DND-41 (cell line): Measurements from ENCODE around the gene ITFG1.

Experiments
- ATAC-seq: fragments of 200-7000 bp; cut with Tn5 transposase; 3 replicates; pipeline ENCODE4 v1.9.1; 2021; ENCODE audit warnings: low read depth; ENCODE audit not compliant: insufficient read depth
- DNase-seq: peaks from one replicate; pipeline ENCODE4 v3.0.0-alpha.2; 2020
- H2AFZ ChIP-seq: 2 replicates; pipeline ENCODE4 v1.6.0; 2012; ENCODE audit warnings: low read depth, low read length
- H3K27ac ChIP-seq: 2 replicates; pipeline ENCODE4 v1.5.1; 2012; ENCODE audit warnings: low read length, inconsistent platforms
- H3K27me3 ChIP-seq: fragments of 200-600 bp; sonication (generic); 2 replicates; pipeline ENCODE4 v1.6.0; 2012; ENCODE audit warnings: low read length, mild to moderate bottlenecking, inconsistent platforms; ENCODE audit not compliant: insufficient read depth, poor library complexity
- H3K36me3 ChIP-seq: 2 replicates; pipeline ENCODE4 v1.5.1; 2012; ENCODE audit warnings: low read length, inconsistent platforms; ENCODE audit not compliant: insufficient read depth
- H3K4me1 ChIP-seq: 2 replicates; pipeline ENCODE4 v1.5.1; 2012; ENCODE audit warnings: mild to moderate bottlenecking, low read length; ENCODE audit not compliant: insufficient read depth
- H3K4me2 ChIP-seq: 2 replicates; pipeline ENCODE4 v1.6.0; 2012; ENCODE audit warnings: mild to moderate bottlenecking, moderate library complexity, low read length, inconsistent platforms; ENCODE audit not compliant: insufficient read depth
- H3K4me3 ChIP-seq, 2 experiments: fragments of 200-600 bp in 1 of 2; shearing (Covaris generic) in 1 of 2; 2 replicates each; pipeline ENCODE4 v1.5.1; 2012 to 2016; ENCODE audit warnings: inconsistent platforms in 2 of 2, low read length in 2 of 2, mild to moderate bottlenecking in 2 of 2, low read depth in 1 of 2, moderate library complexity in 1 of 2
- H3K79me2 ChIP-seq: 2 replicates; pipeline ENCODE4 v1.6.0; 2012; ENCODE audit warnings: low read length, inconsistent platforms; ENCODE audit not compliant: insufficient read depth
- H3K9ac ChIP-seq: 2 replicates; pipeline ENCODE4 v1.6.0; 2012; ENCODE audit warnings: low read depth, mild to moderate bottlenecking, inconsistent platforms, low read length, moderate library complexity
- H3K9me3 ChIP-seq: 2 replicates; pipeline ENCODE4 v1.5.1; 2012; ENCODE audit warnings: low read length, moderate library complexity, mild to moderate bottlenecking, inconsistent platforms; ENCODE audit not compliant: insufficient read depth, severe bottlenecking
- H4K20me1 ChIP-seq: 2 replicates; pipeline ENCODE4 v1.6.0; 2012; ENCODE audit warnings: low read length; ENCODE audit not compliant: insufficient read depth
- EZH2 ChIP-seq: IDR thresholded peaks from 3 replicates; pipeline ENCODE4 v1.6.1; 2012; ENCODE audit warnings: borderline replicate concordance, low read depth, mild to moderate bottlenecking, moderate library complexity, low read length, inconsistent platforms; ENCODE audit not compliant: severe bottlenecking
- TF ChIP-seq, protein P1 (sequence below): IDR thresholded peaks from 2 replicates; pipeline ENCODE4 v1.5.1; 2012; ENCODE audit warnings: borderline replicate concordance, low read length, moderate library complexity, mild to moderate bottlenecking; ENCODE audit not compliant: poor library complexity, severe bottlenecking; ENCODE audit errors: extremely low read depth

The ITFG1 gene

DNA sequence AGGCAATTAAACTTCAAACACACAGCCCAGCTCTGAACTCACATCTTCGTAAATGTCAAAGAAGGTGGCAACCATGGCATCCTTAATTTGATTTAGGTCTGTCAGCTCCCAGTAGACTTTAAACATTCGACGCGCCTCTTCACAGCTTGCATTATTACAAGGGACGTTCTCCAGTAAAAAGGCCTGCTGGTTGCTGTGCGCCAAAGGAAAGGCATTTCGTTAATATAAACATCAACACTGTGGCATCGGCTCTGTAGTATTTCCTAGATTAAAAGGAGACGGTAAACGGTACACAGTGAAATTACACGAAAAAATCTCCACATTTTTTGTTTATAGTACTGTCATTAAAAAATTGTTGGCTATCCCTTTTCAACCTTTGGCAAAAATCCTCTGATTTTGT lies 200.4 kb downstream of the ITFG1 start:
- no peak for ATAC-seq

DNA sequence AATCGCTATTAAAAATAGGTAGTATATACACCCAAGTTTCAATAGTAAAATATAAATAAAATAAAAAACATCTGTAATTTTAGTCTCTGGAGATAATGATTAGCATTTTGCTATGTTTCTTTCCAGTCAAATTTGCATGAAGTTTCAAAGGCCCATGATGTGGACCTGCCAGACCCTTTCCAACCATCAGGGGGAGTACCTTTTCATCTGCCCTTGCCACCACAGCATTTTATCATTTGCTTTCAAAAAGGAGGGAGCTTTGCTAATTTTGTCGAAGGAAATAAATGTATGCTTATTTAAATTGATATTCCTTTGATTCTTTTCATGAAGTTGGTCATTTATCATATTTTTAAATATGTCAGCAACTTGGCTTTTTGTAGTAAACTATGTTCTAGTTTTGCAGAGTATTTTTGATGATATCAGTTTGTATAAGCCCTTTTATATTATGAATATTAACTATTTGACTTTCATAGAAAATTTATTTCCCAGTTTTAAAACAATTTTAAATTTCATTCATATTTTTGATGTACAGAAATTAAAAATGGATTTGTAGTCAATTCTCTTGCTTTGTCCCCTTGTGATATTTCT lies 201.9 kb downstream of the ITFG1 start:
- TF ChIP-seq, protein P1, sequence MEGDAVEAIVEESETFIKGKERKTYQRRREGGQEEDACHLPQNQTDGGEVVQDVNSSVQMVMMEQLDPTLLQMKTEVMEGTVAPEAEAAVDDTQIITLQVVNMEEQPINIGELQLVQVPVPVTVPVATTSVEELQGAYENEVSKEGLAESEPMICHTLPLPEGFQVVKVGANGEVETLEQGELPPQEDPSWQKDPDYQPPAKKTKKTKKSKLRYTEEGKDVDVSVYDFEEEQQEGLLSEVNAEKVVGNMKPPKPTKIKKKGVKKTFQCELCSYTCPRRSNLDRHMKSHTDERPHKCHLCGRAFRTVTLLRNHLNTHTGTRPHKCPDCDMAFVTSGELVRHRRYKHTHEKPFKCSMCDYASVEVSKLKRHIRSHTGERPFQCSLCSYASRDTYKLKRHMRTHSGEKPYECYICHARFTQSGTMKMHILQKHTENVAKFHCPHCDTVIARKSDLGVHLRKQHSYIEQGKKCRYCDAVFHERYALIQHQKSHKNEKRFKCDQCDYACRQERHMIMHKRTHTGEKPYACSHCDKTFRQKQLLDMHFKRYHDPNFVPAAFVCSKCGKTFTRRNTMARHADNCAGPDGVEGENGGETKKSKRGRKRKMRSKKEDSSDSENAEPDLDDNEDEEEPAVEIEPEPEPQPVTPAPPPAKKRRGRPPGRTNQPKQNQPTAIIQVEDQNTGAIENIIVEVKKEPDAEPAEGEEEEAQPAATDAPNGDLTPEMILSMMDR, result peak; percentile 63
- TF ChIP-seq EZH2, result no peak
- Histone ChIP-seq H3K27ac (no peak overlapping the region), H3K27me3 (no peaks in the 10 kb centered on the region), H2AFZ (no peak overlapping the region), H3K9ac (no peak overlapping the region), H4K20me1 (no peaks in the 10 kb centered on the region; the same call in 1 of the 2 replicates), H3K79me2 (no peaks in the 10 kb centered on the region), H3K4me1 (no peaks in the 10 kb centered on the region), H3K4me2 (no peak overlapping the region), H3K9me3 (no peaks in the 10 kb centered on the region), H3K4me3 (no peak overlapping the region), H3K36me3 (peaks cover 22% of the 10 kb centered on the region)
- peak; percentile 18 for DNase-seq
- ATAC-seq, result peak; percentile 56; the same call in 2 of the 3 replicates

More for the DNA sequence above, 200.4 kb downstream of the ITFG1 start:
- H3K9ac ChIP-seq, result no peak overlapping the region
- H2AFZ ChIP-seq, result no peak overlapping the region
- no peaks in the 10 kb centered on the region for H3K79me2 ChIP-seq
- no peaks in the 10 kb centered on the region for H3K4me1 ChIP-seq
- no peak overlapping the region for H3K4me2 ChIP-seq
- DNase-seq, result no peak
- H4K20me1 ChIP-seq, result no peaks in the 10 kb centered on the region; the same call in 1 of the 2 replicates
- no peaks in the 10 kb centered on the region for H3K9me3 ChIP-seq
- no peaks in the 10 kb centered on the region for H3K27me3 ChIP-seq
- no peak overlapping the region for H3K4me3 ChIP-seq
- TF ChIP-seq, protein P1, result no peak
- no peak for TF ChIP-seq EZH2
- H3K36me3 ChIP-seq, result peaks cover 22% of the 10 kb centered on the region
- H3K27ac ChIP-seq, result no peak overlapping the region

DNA sequence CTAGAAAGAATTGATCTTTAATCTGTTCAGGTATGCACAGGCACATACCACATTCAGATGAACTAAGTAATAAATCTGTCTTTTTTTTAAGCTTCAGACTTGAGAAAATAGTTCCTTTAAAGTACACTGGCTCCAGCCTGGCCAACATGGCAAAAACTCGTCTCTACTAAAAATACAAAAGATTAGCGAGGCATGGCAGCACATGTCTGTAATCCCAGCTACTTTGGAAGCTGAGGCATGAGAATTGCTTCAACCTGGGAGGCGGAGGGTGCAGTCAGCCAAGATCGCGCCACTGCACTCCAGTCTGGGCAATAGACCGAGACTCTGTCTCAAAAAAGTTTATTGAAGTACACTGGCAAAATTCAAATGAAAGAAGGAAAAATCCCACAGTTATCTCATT lies 206.1 kb downstream of the ITFG1 start:
- H3K79me2 ChIP-seq, result no peaks in the 10 kb centered on the region
- no peak overlapping the region for H3K4me2 ChIP-seq
- peaks cover 20% of the 10 kb centered on the region for H3K36me3 ChIP-seq
- no peak overlapping the region for H3K27ac ChIP-seq
- no peaks in the 10 kb centered on the region for H4K20me1 ChIP-seq
- H3K4me1 ChIP-seq, result no peaks in the 10 kb centered on the region
- DNase-seq (no peak), ATAC-seq (no peak)
- no peak overlapping the region for H3K9ac ChIP-seq
- no peaks in the 10 kb centered on the region for H3K27me3 ChIP-seq
- H3K9me3 ChIP-seq, result no peaks in the 10 kb centered on the region
- H3K4me3 ChIP-seq, result no peak overlapping the region
- no peak overlapping the region for H2AFZ ChIP-seq
- TF ChIP-seq, protein P1, result no peak

DNA sequence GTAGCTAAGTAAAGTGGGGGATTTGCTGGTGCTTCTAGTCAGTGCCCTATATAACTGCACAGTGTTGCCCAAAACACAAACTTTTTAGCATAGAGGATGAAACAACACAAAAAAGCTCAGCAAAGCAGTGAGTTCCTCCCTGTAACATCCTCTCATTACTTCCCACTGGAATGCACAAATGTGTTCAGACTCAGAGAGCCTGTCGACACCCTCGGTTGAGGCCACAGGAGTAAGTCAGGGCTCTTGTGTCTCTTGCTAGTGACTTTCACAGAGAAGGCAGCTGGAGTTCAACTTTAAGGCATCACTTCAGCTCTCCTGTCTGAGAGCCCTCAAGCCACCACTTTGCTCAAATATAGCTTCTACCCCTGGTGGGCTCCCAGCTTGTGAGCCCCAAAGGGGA lies 209.9 kb downstream of the ITFG1 start:
- Histone ChIP-seq H3K9ac (no peak overlapping the region), H2AFZ (no peak overlapping the region), H3K4me2 (no peak overlapping the region), H3K36me3 (peaks cover 13% of the 10 kb centered on the region; the same call in 1 of the 2 replicates), H3K4me3 (no peak overlapping the region), H3K4me1 (no peaks in the 10 kb centered on the region), H3K9me3 (no peaks in the 10 kb centered on the region), H3K27ac (no peak overlapping the region), H3K27me3 (no peaks in the 10 kb centered on the region), H3K79me2 (no peaks in the 10 kb centered on the region), H4K20me1 (no peaks in the 10 kb centered on the region)
- TF ChIP-seq, protein P1, result no peak
- no peak for TF ChIP-seq EZH2
- DNase-seq, result no peak
- no peak for ATAC-seq
